SK-N-SH (cell line): Measurements from ENCODE around the gene ZSCAN22. TPM values are rescaled to one million over a fixed set of nuclear protein-coding genes. Genes with fewer than 3 reads are reported as not detected.

Source experiments
- CTCF ChIA-PET: fragments of 300-600, 350-600 bp; formaldehyde crosslinking; extraction: SDS; loops from one replicate; lab custom pipeline; 2021; lab: Yijun Ruan, JAX
- POLR2A ChIA-PET: fragments of 350-600 bp; sonication (Branson Sonifier 250); formaldehyde crosslinking; extraction: SDS; loops from one replicate; lab custom pipeline; 2020; ENCODE audit warnings: antibody characterized with exemption, inconsistent platforms; lab: Yijun Ruan, JAX
- DNase-seq: peaks from one replicate; pipeline ENCODE4 v3.0.0; 2012
- H2AFZ ChIP-seq: fragments of 200-600 bp; sonication (generic); 2 replicates; pipeline ENCODE4 v1.8.1; 2016; ENCODE audit warnings: antibody characterized with exemption, mild to moderate bottlenecking, low read depth
- H3F3A ChIP-seq: fragments of 200-600 bp; sonication (generic); replicated peaks from 2 replicates; pipeline ENCODE3; 2016; ENCODE audit warnings: antibody characterized with exemption, mild to moderate bottlenecking; ENCODE audit not compliant: insufficient read depth
- H3K27ac ChIP-seq, 2 experiments: fragments of 200-500 bp in 1 of 2; fragments of 200-600 bp in 1 of 2; sonication (Bioruptor generic) in 1 of 2; sonication (generic), shearing (Covaris generic) in 1 of 2; 2 replicates each; pipeline versions ENCODE4 v1.5.1 to v1.6.1; 2014 to 2016; ENCODE audit warnings: low read depth in 2 of 2, inconsistent platforms in 1 of 2, low read length in 1 of 2, mild to moderate bottlenecking in 1 of 2, mixed read lengths in 1 of 2
- H3K27me3 ChIP-seq: fragments of 200-600 bp; sonication (generic), shearing (Covaris generic); 2 replicates; pipeline ENCODE4 v1.6.1; 2016; ENCODE audit warnings: mixed run types; ENCODE audit not compliant: insufficient read depth
- H3K36me3 ChIP-seq, 2 experiments: fragments of 200-500 bp in 1 of 2; fragments of 200-600 bp in 1 of 2; sonication (Bioruptor generic) in 1 of 2; sonication (generic) in 1 of 2; replicated peaks in 1 of 2; 2 replicates each; pipeline versions ENCODE3 to v1.5.1; 2014 to 2016; ENCODE audit warnings: low read length in 1 of 2, mild to moderate bottlenecking in 1 of 2; ENCODE audit not compliant: insufficient read depth in 2 of 2, control insufficient read depth in 1 of 2
- H3K4me1 ChIP-seq, 2 experiments: fragments of 200-500 bp in 1 of 2; fragments of 200-600 bp in 1 of 2; sonication (Bioruptor generic) in 1 of 2; sonication (generic), shearing (Covaris generic) in 1 of 2; 2 replicates each; pipeline versions ENCODE4 v1.5.1 to v1.6.1; 2014 to 2016; ENCODE audit warnings: low read depth in 1 of 2, low read length in 1 of 2, mixed run types in 1 of 2; ENCODE audit not compliant: insufficient read depth in 2 of 2, control insufficient read depth in 1 of 2
- H3K4me2 ChIP-seq: fragments of 200-600 bp; sonication (generic), shearing (Covaris generic); 2 replicates; pipeline ENCODE4 v1.6.1; 2017; ENCODE audit warnings: mixed run types
- H3K4me3 ChIP-seq, 2 experiments: fragments of 200-500 bp in 1 of 2; fragments of 200-600 bp in 1 of 2; sonication (Bioruptor generic) in 1 of 2; sonication (generic), shearing (Covaris generic) in 1 of 2; 2 replicates each; pipeline versions ENCODE4 v1.5.1 to v1.8.1; 2014 to 2016; ENCODE audit warnings: low read depth in 2 of 2, inconsistent platforms in 1 of 2, low read length in 1 of 2, mild to moderate bottlenecking in 1 of 2, mixed read lengths in 1 of 2, moderate library complexity in 1 of 2
- H3K79me2 ChIP-seq: fragments of 200-600 bp; sonication (generic); 2 replicates; pipeline ENCODE4 v1.8.1; 2017; ENCODE audit warnings: mild to moderate bottlenecking; ENCODE audit not compliant: insufficient read depth
- H3K9ac ChIP-seq: fragments of 200-600 bp; sonication (generic); 2 replicates; pipeline ENCODE4 v1.6.1; 2017; ENCODE audit warnings: mixed run types
- H3K9me2 ChIP-seq: fragments of 200-600 bp; sonication (generic); 2 replicates; pipeline ENCODE4 v1.6.1; 2017; ENCODE audit warnings: mixed run types
- H3K9me3 ChIP-seq: fragments of 200-600 bp; sonication (generic); 2 replicates; pipeline ENCODE4 v1.6.1; 2017; ENCODE audit warnings: mixed run types, mild to moderate bottlenecking, moderate library complexity
- H4K20me1 ChIP-seq: fragments of 200-600 bp; sonication (generic); 2 replicates; pipeline ENCODE4 v1.6.1; 2017; ENCODE audit warnings: mild to moderate bottlenecking, mixed run types; ENCODE audit not compliant: insufficient read depth
- CTCF ChIP-seq: fragments of 200-600 bp; sonication (generic); IDR thresholded peaks from 2 replicates; pipeline ENCODE4 v1.6.1; 2017; ENCODE audit warnings: antibody characterized with exemption, mild to moderate bottlenecking, moderate library complexity
- ELF1 ChIP-seq: IDR thresholded peaks from 2 replicates; pipeline ENCODE4 v1.4.0; 2012
- EP300 ChIP-seq, 2 experiments: IDR thresholded peaks; 2 replicates each; pipeline versions ENCODE4 v1.4.0 to v1.6.1; 2012; ENCODE audit warnings: borderline replicate concordance in 1 of 2, low read depth in 1 of 2, low read length in 1 of 2
- EZH2phosphoT487 ChIP-seq: fragments of 200-600 bp; sonication (generic); IDR thresholded peaks from 2 replicates; pipeline ENCODE4 v1.6.1; 2017; ENCODE audit warnings: low read depth, mixed run types, mild to moderate bottlenecking, antibody characterized with exemption, moderate library complexity, borderline replicate concordance
- FOSL2 ChIP-seq: IDR thresholded peaks from 2 replicates; pipeline ENCODE4 v1.4.0; 2012; ENCODE audit warnings: low read depth, mild to moderate bottlenecking, moderate library complexity, borderline replicate concordance
- FOXM1 ChIP-seq: IDR thresholded peaks from 2 replicates; pipeline ENCODE4 v1.4.0; 2012; ENCODE audit warnings: low read depth, mild to moderate bottlenecking
- GATA2 ChIP-seq: sonication (generic); formaldehyde crosslinking; IDR thresholded peaks from 2 replicates; pipeline ENCODE4 v1.5.0; 2020; ENCODE audit warnings: mild to moderate bottlenecking, missing genetic modification reagents
- JUND ChIP-seq: IDR thresholded peaks from 2 replicates; pipeline ENCODE4 v1.4.0; 2012
- MAX ChIP-seq: IDR thresholded peaks from 2 replicates; pipeline ENCODE4 v1.4.0; 2012; ENCODE audit warnings: low read depth
- MEF2A ChIP-seq: IDR thresholded peaks from 2 replicates; pipeline ENCODE4 v1.4.0; 2012; ENCODE audit warnings: low read depth, borderline replicate concordance
- RAD21 ChIP-seq: IDR thresholded peaks from 2 replicates; pipeline ENCODE4 v1.6.1; 2012; ENCODE audit warnings: mild to moderate bottlenecking, low read length
- RXRA ChIP-seq: IDR thresholded peaks from 2 replicates; pipeline ENCODE4 v1.4.0; 2012; ENCODE audit warnings: low read depth, mild to moderate bottlenecking, borderline replicate concordance
- SIN3A ChIP-seq: IDR thresholded peaks from 2 replicates; pipeline ENCODE4 v1.6.1; 2012; ENCODE audit warnings: low read depth, mild to moderate bottlenecking, low read length, moderate library complexity, borderline replicate concordance
- TAF1 ChIP-seq: IDR thresholded peaks from 2 replicates; pipeline ENCODE4 v1.6.1; 2012; ENCODE audit warnings: low read depth, mild to moderate bottlenecking, low read length, moderate library complexity, borderline replicate concordance
- TCF12 ChIP-seq: IDR thresholded peaks from 2 replicates; pipeline ENCODE4 v1.4.0; 2012
- YY1 ChIP-seq: IDR thresholded peaks from 2 replicates; pipeline ENCODE4 v1.4.0; 2012; ENCODE audit warnings: low read depth, mild to moderate bottlenecking
- ZBTB33 ChIP-seq: IDR thresholded peaks from 2 replicates; pipeline ENCODE4 v1.4.0; 2012; ENCODE audit warnings: low read depth, borderline replicate concordance
- WGBS: methylation state at CpG from one replicate; pipeline ENCODE4 v1.1.6; 2017; ENCODE audit warnings: low lambda C conversion rate; 5-methylcytosine and 5-hydroxymethylcytosine counted together
- polyA plus RNA-seq, 3 experiments: library from polyadenylated mRNA; depleted of rRNA; stranded (reverse); fragments of >200 nt; gene quantifications; 2 replicates each; pipeline ENCODE4 v1.2.3, GENCODE V29; 2012
- TF ChIP-seq, protein P1 (sequence below): IDR thresholded peaks from 2 replicates; pipeline ENCODE4 v1.6.1; 2012; ENCODE audit warnings: mild to moderate bottlenecking, low read depth, low read length, moderate library complexity

ZSCAN22 gene
- polyA plus RNA-seq, 1 of the 3 experiments (the other 2 are of a cell fraction), result 2.3 TPM

GRCh38 chr19:58291943-58292342 lies 34.9 kb upstream of the ZSCAN22 start:
- Histone ChIP-seq H3K4me1 (no peaks in the 10 kb centered on the region), H4K20me1 (no peaks in the 10 kb centered on the region), H3K9me2 (no peaks in the 10 kb centered on the region), H3K79me2 (peaks cover 6% of the 10 kb centered on the region; the same call in 1 of the 2 replicates), H3K9me3 (peaks cover 7% of the 10 kb centered on the region; the same call in 1 of the 2 replicates), H3K27ac (no peak overlapping the region), H3K27me3 (no peaks in the 10 kb centered on the region), H3K4me2 (no peak overlapping the region), H3K9ac (no peak overlapping the region), H2AFZ (no peak overlapping the region), H3K36me3 (peaks cover 58 to 93% of the 10 kb centered on the region in 2 experiments), H3F3A (no peaks in the 10 kb centered on the region), H3K4me3 (no peak overlapping the region; a peak in 1 of 4 replicates)
- CTCF ChIA-PET, result no interaction called here
- DNase-seq, result no peak
- no peak for TF ChIP-seq TAF1
- no peak for TF ChIP-seq FOXM1
- no peak for TF ChIP-seq ELF1
- TF ChIP-seq EP300 (IDR thresholded peaks at IDR 0.05; ENCODE audit: borderline replicate concordance in 1 of 2, low read depth in 1 of 2, low read length in 1 of 2), result no peak
- TF ChIP-seq SIN3A, result no peak
- no peak for TF ChIP-seq GATA2 (CRISPR knock-in tag)
- no peak for TF ChIP-seq JUND
- POLR2A ChIA-PET, result no interaction called here
- 95% methylated on average over 7 of the region's 7 CpGs for WGBS

GRCh38 chr19:58294743-58295374 lies 31.9 kb upstream of the ZSCAN22 start:
- peaks cover 20% of the 10 kb centered on the region; the same call in 1 of the 2 replicates for H3K79me2 ChIP-seq
- no peaks in the 10 kb centered on the region for H4K20me1 ChIP-seq
- no peak for DNase-seq
- H3K36me3 ChIP-seq, result peaks cover 42 to 81% of the 10 kb centered on the region in 2 experiments
- H3K9ac ChIP-seq, result no peak overlapping the region
- no peak for TF ChIP-seq ELF1
- no peak for TF ChIP-seq MAX
- TF ChIP-seq, protein P1, sequence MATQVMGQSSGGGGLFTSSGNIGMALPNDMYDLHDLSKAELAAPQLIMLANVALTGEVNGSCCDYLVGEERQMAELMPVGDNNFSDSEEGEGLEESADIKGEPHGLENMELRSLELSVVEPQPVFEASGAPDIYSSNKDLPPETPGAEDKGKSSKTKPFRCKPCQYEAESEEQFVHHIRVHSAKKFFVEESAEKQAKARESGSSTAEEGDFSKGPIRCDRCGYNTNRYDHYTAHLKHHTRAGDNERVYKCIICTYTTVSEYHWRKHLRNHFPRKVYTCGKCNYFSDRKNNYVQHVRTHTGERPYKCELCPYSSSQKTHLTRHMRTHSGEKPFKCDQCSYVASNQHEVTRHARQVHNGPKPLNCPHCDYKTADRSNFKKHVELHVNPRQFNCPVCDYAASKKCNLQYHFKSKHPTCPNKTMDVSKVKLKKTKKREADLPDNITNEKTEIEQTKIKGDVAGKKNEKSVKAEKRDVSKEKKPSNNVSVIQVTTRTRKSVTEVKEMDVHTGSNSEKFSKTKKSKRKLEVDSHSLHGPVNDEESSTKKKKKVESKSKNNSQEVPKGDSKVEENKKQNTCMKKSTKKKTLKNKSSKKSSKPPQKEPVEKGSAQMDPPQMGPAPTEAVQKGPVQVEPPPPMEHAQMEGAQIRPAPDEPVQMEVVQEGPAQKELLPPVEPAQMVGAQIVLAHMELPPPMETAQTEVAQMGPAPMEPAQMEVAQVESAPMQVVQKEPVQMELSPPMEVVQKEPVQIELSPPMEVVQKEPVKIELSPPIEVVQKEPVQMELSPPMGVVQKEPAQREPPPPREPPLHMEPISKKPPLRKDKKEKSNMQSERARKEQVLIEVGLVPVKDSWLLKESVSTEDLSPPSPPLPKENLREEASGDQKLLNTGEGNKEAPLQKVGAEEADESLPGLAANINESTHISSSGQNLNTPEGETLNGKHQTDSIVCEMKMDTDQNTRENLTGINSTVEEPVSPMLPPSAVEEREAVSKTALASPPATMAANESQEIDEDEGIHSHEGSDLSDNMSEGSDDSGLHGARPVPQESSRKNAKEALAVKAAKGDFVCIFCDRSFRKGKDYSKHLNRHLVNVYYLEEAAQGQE, result no peak
- no peak for TF ChIP-seq GATA2 (CRISPR knock-in tag)
- TF ChIP-seq RAD21, result no peak
- TF ChIP-seq YY1, result no peak
- no peak for TF ChIP-seq EZH2phosphoT487
- no peak for TF ChIP-seq CTCF
- no peak for TF ChIP-seq TAF1
- TF ChIP-seq TCF12, result no peak
- TF ChIP-seq EP300 (IDR thresholded peaks at IDR 0.05; ENCODE audit: borderline replicate concordance in 1 of 2, low read depth in 1 of 2, low read length in 1 of 2), result no peak
- TF ChIP-seq ZBTB33, result no peak
- TF ChIP-seq JUND, result no peak
- TF ChIP-seq FOXM1, result no peak
- no peak for TF ChIP-seq RXRA
- TF ChIP-seq MEF2A, result no peak
- TF ChIP-seq FOSL2, result no peak
- H3K9me3 ChIP-seq, result peaks cover 7% of the 10 kb centered on the region; the same call in 1 of the 2 replicates
- no peaks in the 10 kb centered on the region for H3K9me2 ChIP-seq
- CTCF ChIA-PET, result no interaction called here
- H3F3A ChIP-seq, result no peaks in the 10 kb centered on the region
- POLR2A ChIA-PET, result no interaction called here
- 98% methylated on average over 15 of the region's 22 CpGs for WGBS
- no peak overlapping the region; a peak in 1 of 4 replicates for H3K4me3 ChIP-seq
- H3K4me2 ChIP-seq, result no peak overlapping the region
- no peaks in the 10 kb centered on the region for H3K27me3 ChIP-seq
- no peaks in the 10 kb centered on the region for H3K4me1 ChIP-seq
- no peak overlapping the region for H2AFZ ChIP-seq
- no peak overlapping the region for H3K27ac ChIP-seq
